EL (cell line): ENCODE measurements around the gene SLC16A2.

Source experiments
- DNase-seq: peaks from one replicate; pipeline ENCODE4 v3.0.0-alpha.2; 2016

SLC16A2 gene

DNA sequence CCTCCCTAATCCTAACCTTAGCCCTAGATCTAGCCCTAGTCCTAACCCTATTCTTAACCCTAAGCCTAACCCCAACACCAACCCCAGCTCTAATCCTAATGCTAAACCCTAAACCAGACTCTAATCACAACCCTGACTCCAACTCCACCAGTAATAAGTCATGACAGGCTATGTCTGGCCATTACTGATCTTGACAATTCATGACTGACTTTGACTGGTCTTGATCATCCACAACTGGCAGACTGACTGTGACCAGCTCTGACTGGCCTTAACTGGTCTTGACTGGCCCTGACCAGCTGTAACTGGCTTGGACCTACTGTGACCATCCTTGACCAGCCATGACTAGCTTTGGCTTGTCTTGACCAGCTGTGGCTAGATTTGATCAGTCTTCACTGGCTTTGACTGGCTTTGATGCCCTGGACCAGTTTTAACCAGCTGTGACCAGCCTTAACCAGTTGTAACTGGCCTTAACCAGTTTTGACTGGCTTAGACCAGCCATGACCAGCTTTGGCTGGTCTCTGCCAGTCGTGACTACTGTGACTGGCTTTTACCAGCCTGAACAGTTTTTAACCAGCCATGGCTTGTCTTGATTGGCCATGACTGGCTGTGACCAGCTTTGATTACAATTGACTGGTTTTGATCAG lies 124.7 kb downstream of the SLC16A2 start:
- DNase-seq: no peak

DNA sequence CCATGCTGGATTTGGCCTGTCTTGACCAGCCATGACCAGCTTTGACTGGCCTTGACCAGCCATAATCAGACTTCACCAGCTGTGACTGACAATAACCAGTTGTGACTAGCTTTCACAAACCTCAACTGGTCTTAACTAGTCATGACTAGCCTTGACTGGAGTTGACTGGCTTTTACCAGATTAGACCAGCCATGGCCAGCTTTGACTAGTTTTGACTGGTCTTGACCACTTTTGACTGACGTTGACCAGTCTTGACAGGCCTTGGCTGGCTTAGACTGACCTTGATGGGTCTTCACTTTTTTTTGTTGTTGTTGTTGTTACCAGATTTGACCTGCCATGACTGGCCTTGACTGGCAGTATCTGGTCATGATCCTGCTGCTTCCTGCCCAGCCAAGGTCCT lies 125.7 kb downstream of the SLC16A2 start:
- no peak for DNase-seq

DNA sequence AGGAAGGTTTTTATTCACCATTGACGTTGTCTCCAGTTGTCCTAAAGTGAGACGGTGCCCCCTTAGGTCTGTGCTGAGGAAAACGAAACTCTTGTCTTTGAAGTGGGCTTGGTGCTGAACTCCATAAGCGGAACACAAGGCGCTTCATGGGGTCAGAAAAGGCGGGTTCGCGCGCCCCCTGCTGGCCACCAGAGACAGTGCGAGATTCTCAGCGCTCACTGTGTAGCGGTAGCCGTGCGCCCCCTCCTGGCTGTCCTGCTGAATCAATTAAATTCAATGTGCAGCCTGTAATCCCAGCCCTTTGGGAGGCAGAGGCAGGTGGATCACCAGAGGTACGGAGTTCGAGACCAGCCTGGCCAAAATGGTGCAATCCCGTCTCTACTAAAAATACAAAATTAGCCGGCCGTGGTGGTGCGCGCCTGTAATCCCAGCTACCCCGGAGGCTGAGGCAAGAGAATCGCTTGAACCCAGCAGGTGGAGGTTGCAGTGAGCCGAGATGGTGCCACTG lies 129.1 kb downstream of the SLC16A2 start:
- DNase-seq: peak; percentile 74

DNA sequence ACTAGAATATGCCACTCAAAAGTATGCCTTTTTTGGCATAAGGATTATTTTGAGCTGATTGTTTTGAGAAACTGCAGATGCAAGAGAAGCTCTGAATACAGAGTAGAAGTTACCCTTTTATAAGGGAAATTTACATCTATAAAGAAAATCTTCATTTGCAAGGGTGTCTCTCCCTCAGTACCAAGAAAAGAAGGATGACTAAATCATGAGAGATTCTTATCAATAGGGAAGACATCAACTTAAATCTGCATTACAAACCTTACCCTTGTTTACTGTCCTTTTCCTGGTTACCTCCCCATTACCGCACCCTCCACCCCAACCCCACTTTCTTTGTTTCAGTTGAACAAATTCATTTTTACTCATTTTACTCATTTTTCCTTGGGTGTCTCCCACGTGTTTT lies 130.6 kb downstream of the SLC16A2 start:
- DNase-seq: no peak

DNA sequence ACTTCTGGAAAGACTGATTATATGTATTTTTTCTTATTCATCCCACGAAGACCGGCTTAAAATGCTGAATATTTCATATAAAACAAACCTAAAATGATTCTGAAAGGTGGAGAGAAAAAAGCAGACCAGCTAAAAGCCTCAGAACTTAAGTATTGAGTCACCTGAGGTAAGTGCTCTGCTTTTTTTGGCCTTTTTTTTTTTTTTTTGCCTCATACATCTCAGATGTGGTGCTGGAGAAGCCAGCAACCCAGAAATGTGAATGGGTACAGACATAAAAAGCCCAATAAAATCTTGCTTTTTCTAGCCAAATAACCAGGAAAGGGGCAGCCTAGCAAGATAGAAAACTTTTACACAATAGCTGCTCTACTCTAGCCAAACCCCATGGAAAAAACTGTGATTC lies 136.1 kb downstream of the SLC16A2 start:
- DNase-seq: no peak

DNA sequence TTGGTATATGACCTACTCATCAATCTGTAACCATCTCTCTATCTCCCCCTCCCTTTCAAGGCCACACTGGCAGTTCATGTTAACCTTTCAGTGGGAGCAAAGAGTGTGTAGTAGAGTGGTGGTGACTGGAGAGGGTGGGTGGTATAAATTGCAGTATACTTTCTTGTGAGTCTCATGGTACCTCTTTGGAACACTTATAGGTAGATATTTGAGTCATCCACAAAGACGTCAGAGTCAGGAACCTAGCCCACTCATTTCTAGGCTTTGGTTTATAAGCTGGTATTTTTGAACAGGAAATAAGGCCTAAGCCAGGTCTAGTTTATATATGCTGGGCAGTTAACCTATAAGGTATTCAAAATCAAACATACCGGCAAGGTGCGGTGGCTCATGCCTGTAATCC lies 156.8 kb downstream of the SLC16A2 start:
- no peak for DNase-seq

DNA sequence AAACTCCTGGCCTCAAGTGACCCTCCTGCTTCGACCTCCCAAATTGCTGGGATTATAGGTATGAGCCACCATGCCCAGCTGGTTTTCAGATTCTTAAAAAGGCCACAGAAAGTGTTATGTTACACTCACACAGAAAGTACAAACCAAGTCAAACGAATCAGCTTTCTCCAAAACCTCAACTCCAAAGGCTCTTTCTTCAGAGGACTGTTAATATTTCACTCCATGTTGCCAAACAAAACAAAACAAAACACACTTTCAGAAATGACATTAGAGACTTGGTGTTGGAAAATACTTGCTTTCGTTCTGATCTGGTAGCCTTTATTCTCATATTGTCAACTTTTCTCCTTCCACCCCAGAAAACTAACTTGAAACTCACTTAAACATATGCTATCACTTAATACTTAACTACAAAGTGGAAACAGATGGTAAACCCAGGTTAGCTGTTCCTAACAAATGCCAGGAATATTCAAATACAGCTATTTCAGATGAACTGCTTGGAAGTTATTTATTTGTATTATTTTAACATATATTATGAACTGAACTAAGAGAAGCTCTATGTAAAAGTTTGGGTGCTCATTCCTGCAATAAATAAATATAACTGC lies 158.4 kb downstream of the SLC16A2 start:
- no peak for DNase-seq
